Endothelial cell (in vitro differentiated cells): Measurements from ENCODE around the gene VWA2. TPM values are rescaled to one million over a fixed set of nuclear protein-coding genes. Genes with fewer than 3 reads are reported as not detected.

Experiments
- DNase-seq: peaks from one replicate; pipeline ENCODE4 v3.0.0; 2021; ENCODE audit warnings: low spot score
- H3K27ac Mint-ChIP-seq: one replicate; pipeline ENCODE4 v1.8.0; 2021; ENCODE audit warnings: mixed read lengths, inconsistent platforms; ENCODE audit not compliant: unreplicated experiment
- H3K27me3 Mint-ChIP-seq: one replicate; pipeline ENCODE4 v1.8.0; 2021; ENCODE audit warnings: mild to moderate bottlenecking, moderate library complexity, mixed read lengths, inconsistent platforms; ENCODE audit not compliant: unreplicated experiment
- H3K36me3 Mint-ChIP-seq: one replicate; pipeline ENCODE4 v1.8.0; 2021; ENCODE audit warnings: mild to moderate bottlenecking, low read depth, mixed read lengths, inconsistent platforms; ENCODE audit not compliant: unreplicated experiment
- H3K4me1 Mint-ChIP-seq: one replicate; pipeline ENCODE4 v1.8.0; 2021; ENCODE audit warnings: mild to moderate bottlenecking, mixed read lengths, inconsistent platforms; ENCODE audit not compliant: unreplicated experiment
- H3K4me3 Mint-ChIP-seq: one replicate; pipeline ENCODE4 v1.8.0; 2021; ENCODE audit warnings: mild to moderate bottlenecking, mixed read lengths, inconsistent platforms; ENCODE audit not compliant: unreplicated experiment
- H3K9me3 Mint-ChIP-seq: one replicate; pipeline ENCODE4 v1.8.0; 2021; ENCODE audit warnings: mixed read lengths, inconsistent platforms; ENCODE audit not compliant: unreplicated experiment
- total RNA-seq: library from RNA; stranded (reverse); fragmentation: NEBNext Ultra II Directional; extraction: Animal tissue kit (Norgen Biotek cat#: 25700); gene quantifications from one replicate; pipeline ENCODE4 v1.2.1, GENCODE V29; 2021; ENCODE audit not compliant: unreplicated experiment
- TF ChIP-seq, protein P1 (sequence below): fragments of 200-600 bp; sonication (generic); IDR thresholded peaks from one replicate; pipeline ENCODE4 v1.5.0; 2021; ENCODE audit warnings: antibody characterized with exemption; ENCODE audit not compliant: unreplicated experiment

VWA2 gene
- total RNA-seq, 1 donor from 2014 or later: 2.4 TPM

- H3K36me3 Mint-ChIP-seq: peaks cover 8% of the 10 kb centered on the region
- peaks cover 38% of the 10 kb centered on the region for H3K4me1 Mint-ChIP-seq
- H3K27me3 Mint-ChIP-seq: peaks cover 18% of the 10 kb centered on the region
Observed at GRCh38 chr10:114252092-114252491, 13.0 kb downstream of the VWA2 start.

DNA sequence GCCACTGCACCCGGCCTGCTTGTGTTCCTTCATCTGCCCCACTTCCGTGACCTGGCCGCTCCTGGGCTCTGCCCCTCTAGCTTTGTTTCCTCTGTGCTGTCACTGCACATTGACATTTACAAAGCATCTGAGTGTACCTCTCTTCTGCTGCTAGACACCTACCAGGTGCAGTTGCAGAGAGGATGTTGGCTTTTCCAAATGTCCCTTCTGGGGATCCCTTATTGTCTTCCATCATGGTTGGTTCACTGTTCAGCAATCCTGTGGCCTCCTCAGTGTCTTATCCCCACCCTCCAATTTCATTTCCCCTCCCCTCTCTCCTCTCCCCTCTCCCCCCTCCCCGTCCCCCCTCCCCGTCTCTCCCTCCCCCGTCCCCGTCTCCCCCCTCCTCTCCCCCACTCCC is 13.8 kb downstream of the VWA2 start:
- Mint-ChIP-seq H3K27me3 (peaks cover 18% of the 10 kb centered on the region), H3K27ac (no peak overlapping the region), H3K36me3 (peaks cover 8% of the 10 kb centered on the region), H3K4me3 (no peak overlapping the region), H3K4me1 (peaks cover 44% of the 10 kb centered on the region), H3K9me3 (no peaks in the 10 kb centered on the region)
- DNase-seq: no peak
- TF ChIP-seq, protein P1, sequence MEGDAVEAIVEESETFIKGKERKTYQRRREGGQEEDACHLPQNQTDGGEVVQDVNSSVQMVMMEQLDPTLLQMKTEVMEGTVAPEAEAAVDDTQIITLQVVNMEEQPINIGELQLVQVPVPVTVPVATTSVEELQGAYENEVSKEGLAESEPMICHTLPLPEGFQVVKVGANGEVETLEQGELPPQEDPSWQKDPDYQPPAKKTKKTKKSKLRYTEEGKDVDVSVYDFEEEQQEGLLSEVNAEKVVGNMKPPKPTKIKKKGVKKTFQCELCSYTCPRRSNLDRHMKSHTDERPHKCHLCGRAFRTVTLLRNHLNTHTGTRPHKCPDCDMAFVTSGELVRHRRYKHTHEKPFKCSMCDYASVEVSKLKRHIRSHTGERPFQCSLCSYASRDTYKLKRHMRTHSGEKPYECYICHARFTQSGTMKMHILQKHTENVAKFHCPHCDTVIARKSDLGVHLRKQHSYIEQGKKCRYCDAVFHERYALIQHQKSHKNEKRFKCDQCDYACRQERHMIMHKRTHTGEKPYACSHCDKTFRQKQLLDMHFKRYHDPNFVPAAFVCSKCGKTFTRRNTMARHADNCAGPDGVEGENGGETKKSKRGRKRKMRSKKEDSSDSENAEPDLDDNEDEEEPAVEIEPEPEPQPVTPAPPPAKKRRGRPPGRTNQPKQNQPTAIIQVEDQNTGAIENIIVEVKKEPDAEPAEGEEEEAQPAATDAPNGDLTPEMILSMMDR: no peak

More at GRCh38 chr10:114252092-114252491, 13.0 kb downstream of the VWA2 start:
- no peak overlapping the region for H3K27ac Mint-ChIP-seq
- TF ChIP-seq, protein P1: no peak
- no peak for DNase-seq
- H3K4me3 Mint-ChIP-seq: no peak overlapping the region
- no peaks in the 10 kb centered on the region for H3K9me3 Mint-ChIP-seq

GRCh38 chr10:114255227-114255626 is 16.2 kb downstream of the VWA2 start:
- Mint-ChIP-seq H3K27me3 (peaks cover 15% of the 10 kb centered on the region), H3K36me3 (peaks cover 8% of the 10 kb centered on the region), H3K4me1 (peaks cover 38% of the 10 kb centered on the region), H3K4me3 (no peak overlapping the region), H3K9me3 (no peaks in the 10 kb centered on the region), H3K27ac (no peak overlapping the region)
- no peak for DNase-seq
- TF ChIP-seq, protein P1: no peak

DNA sequence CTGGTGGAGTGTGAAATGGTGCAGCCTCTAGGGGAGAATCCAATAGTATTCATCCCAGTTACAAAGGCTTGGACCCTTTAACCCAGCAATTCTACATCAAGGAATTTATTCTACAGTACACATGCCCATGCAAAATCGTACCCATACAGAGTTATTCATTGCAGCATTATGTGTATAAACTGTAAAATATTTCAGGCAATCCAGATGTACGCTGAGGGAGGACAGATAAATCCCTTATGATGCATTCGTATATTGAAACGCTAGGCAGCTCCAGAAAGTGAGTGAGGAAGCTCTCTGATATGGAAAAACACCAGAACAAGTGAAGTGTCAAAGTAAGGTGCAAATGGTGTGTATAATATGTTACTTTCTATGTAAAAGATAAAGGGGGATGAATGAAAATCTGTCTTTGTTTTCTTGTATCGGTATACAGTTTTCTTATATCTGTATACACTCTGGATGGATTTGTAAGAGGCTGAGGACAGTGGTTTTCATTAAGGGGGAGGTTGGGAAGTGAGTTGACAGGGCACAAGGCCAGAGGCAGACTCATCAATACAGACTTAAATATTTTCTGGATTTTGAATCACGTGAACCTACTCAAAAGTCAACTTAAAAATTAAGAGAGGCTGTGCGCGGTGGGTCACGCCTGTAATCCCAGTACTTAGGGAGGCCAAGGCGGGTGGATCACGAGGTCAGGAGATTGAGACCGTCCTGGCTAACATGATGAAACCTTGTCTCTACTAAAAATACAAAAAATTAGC is 17.1 kb downstream of the VWA2 start:
- TF ChIP-seq, protein P1: no peak
- peaks cover 8% of the 10 kb centered on the region for H3K36me3 Mint-ChIP-seq
- no peaks in the 10 kb centered on the region for H3K9me3 Mint-ChIP-seq
- H3K27ac Mint-ChIP-seq: no peak overlapping the region
- H3K27me3 Mint-ChIP-seq: peaks cover 13% of the 10 kb centered on the region
- DNase-seq: no peak
- no peak overlapping the region for H3K4me3 Mint-ChIP-seq
- peaks cover 29% of the 10 kb centered on the region for H3K4me1 Mint-ChIP-seq

DNA sequence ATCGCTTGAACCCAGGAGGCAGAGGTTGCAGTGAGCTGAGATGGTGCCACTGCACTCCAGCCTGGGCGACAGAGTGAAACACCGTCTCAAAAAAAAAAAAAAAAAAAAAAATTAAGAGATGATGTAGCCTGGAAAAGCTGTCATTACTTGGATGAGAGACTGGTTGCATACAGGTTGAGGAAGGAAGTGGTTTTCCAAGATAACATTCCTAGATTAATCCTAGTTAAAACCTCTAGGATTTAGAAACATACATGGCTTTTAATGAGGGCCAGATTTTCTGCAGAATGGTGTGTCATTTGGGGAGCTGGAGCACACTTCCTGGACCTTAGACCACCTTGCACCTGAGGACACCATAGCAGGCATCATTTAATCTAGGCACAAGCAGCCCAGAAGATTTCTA is 17.8 kb downstream of the VWA2 start:
- no peak for DNase-seq
- H3K4me3 Mint-ChIP-seq: no peak overlapping the region
- H3K4me1 Mint-ChIP-seq: peaks cover 28% of the 10 kb centered on the region
- no peaks in the 10 kb centered on the region for H3K9me3 Mint-ChIP-seq
- no peak overlapping the region for H3K27ac Mint-ChIP-seq
- H3K36me3 Mint-ChIP-seq: peaks cover 8% of the 10 kb centered on the region
- H3K27me3 Mint-ChIP-seq: peaks cover 11% of the 10 kb centered on the region
- TF ChIP-seq, protein P1: no peak
